Neutrophil (primary cell): ENCODE results near the gene USP10.
A peak's percentile ranks its signal among the peaks of the same experiment; 100 is the strongest.
"Not testable (repeated sequence)": the region's sequence is repeated elsewhere in the genome, so short reads cannot be mapped to it uniquely, and the experiment has no call there.

Source experiments
- H3K27ac ChIP-seq: fragments of 200-600 bp; sonication (generic); 2 replicates; pipeline ENCODE4 v1.5.1; 2016; ENCODE audit warnings: mild to moderate bottlenecking, moderate library complexity
- H3K27me3 ChIP-seq: fragments of 200-600 bp; sonication (generic); 2 replicates; pipeline ENCODE4 v1.6.0; 2016; ENCODE audit warnings: mild to moderate bottlenecking
- H3K36me3 ChIP-seq: fragments of 200-600 bp; sonication (generic); 2 replicates; pipeline ENCODE4 v1.5.1; 2017
- H3K4me1 ChIP-seq, 2 experiments: fragments of 200-600 bp in 1 of 2; sonication (generic) in 1 of 2; 1 replicate in 1 of 2; 2 replicates in 1 of 2; pipeline versions ENCODE4 v1.5.1 to v1.6.1; 2013 to 2016; ENCODE audit warnings: low read depth in 1 of 2, low read length in 1 of 2, mild to moderate bottlenecking in 1 of 2, moderate library complexity in 1 of 2; ENCODE audit not compliant: control insufficient read depth in 1 of 2, insufficient read depth in 1 of 2
- H3K4me3 ChIP-seq, 2 experiments: fragments of 200-600 bp in 1 of 2; sonication (generic) in 1 of 2; 1 replicate in 1 of 2; 2 replicates in 1 of 2; pipeline ENCODE4 v1.5.1; 2013 to 2016; ENCODE audit warnings: low read depth in 1 of 2, low read length in 1 of 2, mild to moderate bottlenecking in 1 of 2, moderate library complexity in 1 of 2
- H3K9me3 ChIP-seq: fragments of 200-600 bp; sonication (generic); 2 replicates; pipeline ENCODE4 v1.5.1; 2016
- CTCF ChIP-seq: fragments of 200-600 bp; sonication (generic); IDR thresholded peaks from 2 replicates; pipeline ENCODE4 v1.5.1; 2016; ENCODE audit warnings: antibody characterized with exemption

Gene USP10

GRCh38 chr16:84692451-84693214 lies 7.2 kb upstream of the USP10 start:
- Histone ChIP-seq H3K4me1 (peaks cover 19 to 22% of the 10 kb centered on the region in 2 experiments), H3K9me3 (no peaks in the 10 kb centered on the region), H3K4me3 (peak overlapping the region; percentile 42 to 43), H3K27me3 (no peaks in the 10 kb centered on the region), H3K36me3 (no peaks in the 10 kb centered on the region), H3K27ac (peak overlapping the region; percentile 88)
- no peak for TF ChIP-seq CTCF

DNA sequence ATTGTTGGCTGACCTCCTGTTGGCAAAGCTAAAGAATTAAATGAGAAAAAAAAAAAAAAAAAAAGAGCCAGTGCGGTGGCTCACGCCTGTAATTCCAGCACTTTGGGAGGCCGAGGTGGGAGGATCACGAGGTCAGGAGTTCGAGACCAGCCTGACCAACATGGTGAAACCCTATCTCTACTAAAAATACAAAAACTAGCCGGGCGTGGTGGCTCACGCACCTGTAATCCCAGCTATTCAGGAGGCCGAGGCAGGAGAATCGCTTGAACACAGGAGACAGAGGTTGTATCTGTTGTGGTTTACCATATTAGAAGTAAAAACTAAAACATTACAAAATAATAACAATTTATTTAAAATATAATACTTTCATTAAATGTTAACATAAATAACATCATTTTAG lies 5.9 kb upstream of the USP10 start:
- peaks cover 21 to 23% of the 10 kb centered on the region in 2 experiments for H3K4me1 ChIP-seq
- not testable (repeated sequence) for H3K27me3 ChIP-seq, H3K9me3 ChIP-seq, H3K27ac ChIP-seq, H3K36me3 ChIP-seq, H3K4me3 ChIP-seq

DNA sequence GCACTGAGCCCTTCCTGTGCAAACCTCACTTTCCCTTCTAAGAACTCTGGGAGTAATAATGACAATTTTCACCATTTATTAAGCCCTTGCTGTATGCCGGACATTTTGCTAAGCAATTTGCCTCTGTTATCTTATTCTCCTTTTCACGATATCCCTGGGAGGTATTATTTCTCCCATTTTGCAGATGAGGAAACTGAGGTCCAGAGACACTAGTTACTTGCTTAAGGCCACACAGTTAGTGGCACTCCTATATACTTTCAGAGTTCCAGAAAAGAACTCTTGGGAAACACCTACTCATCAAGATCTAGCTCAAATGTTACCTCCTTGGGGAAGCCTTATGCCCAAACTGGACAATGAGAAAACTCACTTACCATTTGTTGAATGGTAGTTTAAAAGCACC lies 4.8 kb upstream of the USP10 start:
- Histone ChIP-seq H3K27me3 (no peaks in the 10 kb centered on the region), H3K27ac (peak overlapping the region; percentile 18), H3K4me1 (peaks cover 28 to 29% of the 10 kb centered on the region in 2 experiments), H3K9me3 (no peaks in the 10 kb centered on the region), H3K4me3 (no peak overlapping the region), H3K36me3 (no peaks in the 10 kb centered on the region)
- TF ChIP-seq CTCF = no peak

GRCh38 chr16:84699147-84699711 lies 571 bp upstream of the USP10 start:
- H3K4me3 ChIP-seq = peak overlapping the region; percentile 60 to 86
- peaks cover 19 to 21% of the 10 kb centered on the region in 2 experiments for H3K4me1 ChIP-seq
- no peaks in the 10 kb centered on the region for H3K36me3 ChIP-seq
- no peaks in the 10 kb centered on the region for H3K27me3 ChIP-seq
- peak overlapping the region; percentile 75 for H3K27ac ChIP-seq
- no peaks in the 10 kb centered on the region for H3K9me3 ChIP-seq
- no peak for TF ChIP-seq CTCF

DNA sequence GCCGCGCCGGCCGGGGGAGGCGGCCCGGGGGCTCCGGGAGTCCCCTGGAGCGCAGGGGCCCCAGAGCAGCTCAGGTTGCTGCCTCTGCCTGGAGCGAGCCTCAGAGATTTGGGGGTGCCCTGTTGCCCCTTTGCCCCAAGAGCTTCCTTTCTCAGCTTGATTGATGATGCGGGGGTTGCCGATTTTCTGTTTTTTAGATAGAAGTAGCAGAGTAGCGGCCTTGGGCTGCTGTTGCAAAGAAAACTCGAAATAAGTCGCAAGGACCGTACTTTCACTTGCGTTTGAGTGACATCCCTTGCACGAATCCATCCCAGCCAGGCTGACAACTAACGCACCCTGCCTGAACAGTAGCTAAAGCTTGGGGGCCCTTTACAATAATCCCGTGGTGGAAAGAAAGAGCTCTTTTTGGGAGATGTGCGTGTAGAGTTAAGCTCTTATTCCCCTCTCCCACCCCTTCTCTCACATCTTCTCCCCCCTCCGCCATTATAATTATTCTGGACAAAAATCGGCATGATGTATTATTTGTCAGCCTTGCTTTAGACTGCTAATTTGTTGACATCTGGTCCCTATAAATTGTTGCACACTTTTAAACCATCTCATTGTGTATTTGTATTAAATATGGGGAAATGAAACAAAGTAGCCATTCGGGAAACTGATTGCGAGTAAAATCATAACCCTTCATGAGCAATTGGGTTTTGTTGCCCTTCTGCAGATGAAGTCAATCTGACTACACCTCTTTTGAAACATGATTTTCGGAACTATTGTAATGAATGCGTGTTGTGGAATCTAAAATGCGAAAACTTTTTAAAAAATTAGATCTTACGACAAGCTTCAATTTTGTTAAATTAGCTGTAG lies 873 bp downstream of the USP10 start:
- Histone ChIP-seq H3K9me3 (no peaks in the 10 kb centered on the region), H3K27ac (peak overlapping the region; percentile 75), H3K4me3 (peak overlapping the region; percentile 60 to 86), H3K36me3 (no peaks in the 10 kb centered on the region), H3K4me1 (peaks cover 19 to 21% of the 10 kb centered on the region in 2 experiments), H3K27me3 (no peaks in the 10 kb centered on the region)
- no peak for TF ChIP-seq CTCF
